NCI-H2227 (cell line): ENCODE data around the gene NAA11.
A peak's percentile ranks its signal among the peaks of the same experiment; 100 is the strongest.

Experiments
- DNase-seq: peaks from one replicate; lab custom pipeline; 2025; ENCODE audit not compliant: unreplicated experiment; lab: John Stamatoyannopoulos, UW

Gene NAA11

GRCh38 chr4:79325864-79326328 is at the start of gene NAA11:
Gene NAA11, minus strand, starts transcription at chr4:79326061. Its CDS starts 184 bp downstream, at chr4:79325877.
- DNase-seq, result no peak

DNA sequence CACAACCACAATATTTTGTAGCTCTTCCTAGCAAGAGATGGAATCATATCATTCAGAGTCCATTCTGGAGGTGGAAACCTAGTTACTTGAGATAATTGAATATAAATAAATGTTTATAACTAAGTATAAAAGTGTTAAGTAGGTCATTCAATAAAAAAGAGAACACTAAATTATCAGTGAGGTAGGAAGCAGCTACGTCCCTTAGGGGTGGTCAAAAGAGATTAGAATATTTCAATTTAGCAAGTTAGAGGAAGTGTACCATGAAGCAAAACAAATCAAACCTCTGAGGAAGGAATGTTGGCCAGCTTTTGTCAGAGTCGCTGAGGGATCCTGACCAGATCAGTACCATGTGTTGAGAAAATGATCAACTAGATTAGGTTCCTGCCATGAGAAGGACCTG is 44.2 kb upstream of the NAA11 start:
- no peak for DNase-seq

- DNase-seq, result no peak
Measured at GRCh38 chr4:79367096-79367495, 41.2 kb upstream of the NAA11 start.

- DNase-seq, result no peak
Measured at GRCh38 chr4:79366422-79366821, 40.6 kb upstream of the NAA11 start.

DNA sequence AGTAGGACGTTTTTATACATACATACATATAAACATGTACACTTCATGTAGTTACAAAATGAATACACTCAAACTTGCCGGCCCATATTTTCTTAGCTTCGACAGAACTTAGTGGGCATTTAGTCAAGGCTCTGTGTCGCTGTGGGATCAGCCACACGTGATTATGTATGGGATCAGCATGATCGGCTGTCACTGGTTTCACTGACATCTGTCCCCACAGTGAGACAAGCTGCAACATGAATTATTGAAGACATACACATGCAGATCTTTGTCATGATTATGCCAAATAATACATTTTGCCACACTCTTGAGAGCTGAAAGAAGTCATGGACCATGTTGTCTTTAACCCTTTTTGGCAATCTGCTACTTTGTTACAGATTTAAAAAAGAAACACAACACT is 38.2 kb upstream of the NAA11 start:
- DNase-seq, result no peak

GRCh38 chr4:79362626-79363025 is 36.8 kb upstream of the NAA11 start:
- no peak for DNase-seq

GRCh38 chr4:79360006-79360405 is 34.1 kb upstream of the NAA11 start:
- DNase-seq, result no peak

- no peak for DNase-seq
Measured at GRCh38 chr4:79358438-79358837, 32.6 kb upstream of the NAA11 start.

GRCh38 chr4:79357365-79357764 is 31.5 kb upstream of the NAA11 start:
- peak; percentile 6 for DNase-seq

GRCh38 chr4:79353075-79353474 is 27.2 kb upstream of the NAA11 start:
- no peak for DNase-seq

GRCh38 chr4:79348405-79348804 is 22.5 kb upstream of the NAA11 start:
- no peak for DNase-seq

GRCh38 chr4:79341893-79342653 is 16.2 kb upstream of the NAA11 start:
- DNase-seq, result no peak

DNA sequence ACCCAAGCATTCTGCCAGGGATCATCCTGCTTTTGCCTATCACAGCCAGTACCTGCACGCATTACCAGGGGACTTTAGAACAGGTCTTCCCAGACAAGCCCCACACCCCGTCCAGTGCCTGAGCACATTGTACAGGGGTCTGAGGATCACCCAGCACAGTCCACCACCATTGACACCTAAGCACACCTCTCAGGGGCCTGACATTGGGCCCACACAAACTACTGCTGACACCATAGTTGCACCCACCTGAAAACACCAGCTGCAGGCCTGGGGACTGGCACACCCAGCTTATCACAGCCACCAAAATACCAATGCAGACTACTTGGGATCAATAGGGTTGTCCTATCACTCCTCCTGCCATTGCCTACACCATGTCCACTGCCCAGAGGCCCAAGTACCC is 14.7 kb upstream of the NAA11 start:
- no peak for DNase-seq

GRCh38 chr4:79338148-79338547 is 12.3 kb upstream of the NAA11 start:
- no peak for DNase-seq

DNA sequence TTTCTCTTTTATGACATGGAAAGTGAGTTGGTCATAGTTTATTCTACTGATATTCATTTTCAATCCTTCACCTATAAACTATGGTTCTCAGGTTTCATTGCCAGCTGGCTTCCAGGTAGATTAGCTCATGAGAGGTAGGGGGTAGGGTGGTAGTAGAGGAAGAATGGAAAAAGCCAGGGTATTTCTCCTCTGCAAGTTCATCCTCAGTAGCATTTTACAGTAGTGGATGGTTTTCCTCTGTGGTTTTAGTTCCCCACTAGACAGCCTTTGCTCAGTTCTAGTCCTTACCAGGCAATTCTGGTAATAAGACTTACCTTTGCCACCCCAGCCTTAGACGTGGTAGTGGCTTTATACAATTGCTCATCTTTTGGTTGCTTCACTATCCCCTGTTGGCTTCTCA is 8.9 kb upstream of the NAA11 start:
- no peak for DNase-seq

- DNase-seq, result no peak
Measured at GRCh38 chr4:79334341-79334740, 8.5 kb upstream of the NAA11 start.

GRCh38 chr4:79331126-79331876 is 5.4 kb upstream of the NAA11 start:
- no peak for DNase-seq

- DNase-seq, result no peak
Measured at GRCh38 chr4:79330720-79331119, 4.9 kb upstream of the NAA11 start.

- no peak for DNase-seq
Measured at GRCh38 chr4:79325436-79325835, 425 bp downstream of the NAA11 start.

GRCh38 chr4:79319975-79320374 is 5.9 kb downstream of the NAA11 start:
- no peak for DNase-seq

GRCh38 chr4:79317711-79318110 is 8.2 kb downstream of the NAA11 start:
- DNase-seq, result no peak

GRCh38 chr4:79315891-79316290 is 10.0 kb downstream of the NAA11 start:
- no peak for DNase-seq
